ENCODE results near the gene BICRA. TPM values are rescaled to one million over a fixed set of nuclear protein-coding genes. Genes with fewer than 3 reads are reported as not detected.

Gene BICRA
- total and polyA plus RNA-seq, 9 of the 15 experiments (the other 6 are each of a cell fraction or from before 2014, with no cell fraction given) = 0.01 to 8.8 (median 1.2) TPM

DNA sequence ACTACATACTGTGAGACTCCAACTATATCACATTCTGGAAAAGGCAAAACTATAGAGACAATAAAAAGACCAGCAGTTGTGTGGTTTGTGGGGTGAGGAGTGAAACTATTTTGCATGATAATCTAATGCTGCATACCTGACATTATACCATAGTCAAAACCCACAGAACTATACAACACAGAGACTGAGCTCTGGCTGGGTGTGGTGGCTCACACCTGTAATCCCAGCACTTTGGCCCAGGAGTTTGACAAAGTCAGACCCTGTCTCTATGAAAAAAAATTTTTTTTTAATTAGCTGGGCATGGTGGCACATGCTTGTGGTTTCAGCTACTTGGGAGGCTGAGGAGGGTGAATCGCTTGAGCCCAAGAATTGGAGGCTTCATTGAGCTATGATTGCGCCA, 47.9 kb upstream of the BICRA start:
- H3K4me1 ChIP-seq (replicated peaks in 1 of 2; ENCODE audit: control insufficient read depth in 2 of 2, insufficient read depth in 2 of 2, low read length in 2 of 2) = no peaks in the 10 kb centered on the region
- H3K4me3 ChIP-seq = no peak overlapping the region
- no peaks in the 10 kb centered on the region; the same call in 1 of the 2 replicates for H4K20me1 ChIP-seq (replicated peaks; ENCODE audit: control insufficient read depth, insufficient read depth, low read length)
- H3K9me3 ChIP-seq (replicated peaks; ENCODE audit: control insufficient read depth, insufficient read depth, low read depth, low read length) = no peaks in the 10 kb centered on the region
- no peak overlapping the region for H2AFZ ChIP-seq (ENCODE audit: low read depth, low read length)
- no peak for FAIRE-seq
- no peaks in the 10 kb centered on the region for H3K9me1 ChIP-seq (ENCODE audit: control insufficient read depth, insufficient read depth, low read length)
- no peaks in the 10 kb centered on the region for H3K79me2 ChIP-seq (ENCODE audit: control insufficient read depth, insufficient read depth, low read length)
- H3K9ac ChIP-seq (ENCODE audit: insufficient read depth in 1 of 2, low read depth in 2 of 2, low read length in 2 of 2) = no peak overlapping the region
- no peak for DNase-seq (ENCODE audit: extremely low read depth in 1 of 4, low spot score in 3 of 4)
- ChIA-PET POLR2A (interaction anchor here (0.6 to 0.9 kb wide), 3 partner anchors 11 to 35 kb away, joined by 3 read pairs; no protein-coding TSS in a partner anchor), CTCF (ENCODE audit: low intra/inter-chr PET ratio) (no interaction called here)
- no peak overlapping the region for H3K27ac ChIP-seq (ENCODE audit: extremely low read depth, low read depth, low read length)
- BruUV-seq (replicated peaks) = no TSS peak
- H3K4me2 ChIP-seq (ENCODE audit: insufficient read depth, low read length) = no peak overlapping the region
- no peaks in the 10 kb centered on the region for H3K36me3 ChIP-seq (ENCODE audit: control insufficient read depth, insufficient read depth, low read length)
- no peak for ATAC-seq
- TF ChIP-seq, protein P1, sequence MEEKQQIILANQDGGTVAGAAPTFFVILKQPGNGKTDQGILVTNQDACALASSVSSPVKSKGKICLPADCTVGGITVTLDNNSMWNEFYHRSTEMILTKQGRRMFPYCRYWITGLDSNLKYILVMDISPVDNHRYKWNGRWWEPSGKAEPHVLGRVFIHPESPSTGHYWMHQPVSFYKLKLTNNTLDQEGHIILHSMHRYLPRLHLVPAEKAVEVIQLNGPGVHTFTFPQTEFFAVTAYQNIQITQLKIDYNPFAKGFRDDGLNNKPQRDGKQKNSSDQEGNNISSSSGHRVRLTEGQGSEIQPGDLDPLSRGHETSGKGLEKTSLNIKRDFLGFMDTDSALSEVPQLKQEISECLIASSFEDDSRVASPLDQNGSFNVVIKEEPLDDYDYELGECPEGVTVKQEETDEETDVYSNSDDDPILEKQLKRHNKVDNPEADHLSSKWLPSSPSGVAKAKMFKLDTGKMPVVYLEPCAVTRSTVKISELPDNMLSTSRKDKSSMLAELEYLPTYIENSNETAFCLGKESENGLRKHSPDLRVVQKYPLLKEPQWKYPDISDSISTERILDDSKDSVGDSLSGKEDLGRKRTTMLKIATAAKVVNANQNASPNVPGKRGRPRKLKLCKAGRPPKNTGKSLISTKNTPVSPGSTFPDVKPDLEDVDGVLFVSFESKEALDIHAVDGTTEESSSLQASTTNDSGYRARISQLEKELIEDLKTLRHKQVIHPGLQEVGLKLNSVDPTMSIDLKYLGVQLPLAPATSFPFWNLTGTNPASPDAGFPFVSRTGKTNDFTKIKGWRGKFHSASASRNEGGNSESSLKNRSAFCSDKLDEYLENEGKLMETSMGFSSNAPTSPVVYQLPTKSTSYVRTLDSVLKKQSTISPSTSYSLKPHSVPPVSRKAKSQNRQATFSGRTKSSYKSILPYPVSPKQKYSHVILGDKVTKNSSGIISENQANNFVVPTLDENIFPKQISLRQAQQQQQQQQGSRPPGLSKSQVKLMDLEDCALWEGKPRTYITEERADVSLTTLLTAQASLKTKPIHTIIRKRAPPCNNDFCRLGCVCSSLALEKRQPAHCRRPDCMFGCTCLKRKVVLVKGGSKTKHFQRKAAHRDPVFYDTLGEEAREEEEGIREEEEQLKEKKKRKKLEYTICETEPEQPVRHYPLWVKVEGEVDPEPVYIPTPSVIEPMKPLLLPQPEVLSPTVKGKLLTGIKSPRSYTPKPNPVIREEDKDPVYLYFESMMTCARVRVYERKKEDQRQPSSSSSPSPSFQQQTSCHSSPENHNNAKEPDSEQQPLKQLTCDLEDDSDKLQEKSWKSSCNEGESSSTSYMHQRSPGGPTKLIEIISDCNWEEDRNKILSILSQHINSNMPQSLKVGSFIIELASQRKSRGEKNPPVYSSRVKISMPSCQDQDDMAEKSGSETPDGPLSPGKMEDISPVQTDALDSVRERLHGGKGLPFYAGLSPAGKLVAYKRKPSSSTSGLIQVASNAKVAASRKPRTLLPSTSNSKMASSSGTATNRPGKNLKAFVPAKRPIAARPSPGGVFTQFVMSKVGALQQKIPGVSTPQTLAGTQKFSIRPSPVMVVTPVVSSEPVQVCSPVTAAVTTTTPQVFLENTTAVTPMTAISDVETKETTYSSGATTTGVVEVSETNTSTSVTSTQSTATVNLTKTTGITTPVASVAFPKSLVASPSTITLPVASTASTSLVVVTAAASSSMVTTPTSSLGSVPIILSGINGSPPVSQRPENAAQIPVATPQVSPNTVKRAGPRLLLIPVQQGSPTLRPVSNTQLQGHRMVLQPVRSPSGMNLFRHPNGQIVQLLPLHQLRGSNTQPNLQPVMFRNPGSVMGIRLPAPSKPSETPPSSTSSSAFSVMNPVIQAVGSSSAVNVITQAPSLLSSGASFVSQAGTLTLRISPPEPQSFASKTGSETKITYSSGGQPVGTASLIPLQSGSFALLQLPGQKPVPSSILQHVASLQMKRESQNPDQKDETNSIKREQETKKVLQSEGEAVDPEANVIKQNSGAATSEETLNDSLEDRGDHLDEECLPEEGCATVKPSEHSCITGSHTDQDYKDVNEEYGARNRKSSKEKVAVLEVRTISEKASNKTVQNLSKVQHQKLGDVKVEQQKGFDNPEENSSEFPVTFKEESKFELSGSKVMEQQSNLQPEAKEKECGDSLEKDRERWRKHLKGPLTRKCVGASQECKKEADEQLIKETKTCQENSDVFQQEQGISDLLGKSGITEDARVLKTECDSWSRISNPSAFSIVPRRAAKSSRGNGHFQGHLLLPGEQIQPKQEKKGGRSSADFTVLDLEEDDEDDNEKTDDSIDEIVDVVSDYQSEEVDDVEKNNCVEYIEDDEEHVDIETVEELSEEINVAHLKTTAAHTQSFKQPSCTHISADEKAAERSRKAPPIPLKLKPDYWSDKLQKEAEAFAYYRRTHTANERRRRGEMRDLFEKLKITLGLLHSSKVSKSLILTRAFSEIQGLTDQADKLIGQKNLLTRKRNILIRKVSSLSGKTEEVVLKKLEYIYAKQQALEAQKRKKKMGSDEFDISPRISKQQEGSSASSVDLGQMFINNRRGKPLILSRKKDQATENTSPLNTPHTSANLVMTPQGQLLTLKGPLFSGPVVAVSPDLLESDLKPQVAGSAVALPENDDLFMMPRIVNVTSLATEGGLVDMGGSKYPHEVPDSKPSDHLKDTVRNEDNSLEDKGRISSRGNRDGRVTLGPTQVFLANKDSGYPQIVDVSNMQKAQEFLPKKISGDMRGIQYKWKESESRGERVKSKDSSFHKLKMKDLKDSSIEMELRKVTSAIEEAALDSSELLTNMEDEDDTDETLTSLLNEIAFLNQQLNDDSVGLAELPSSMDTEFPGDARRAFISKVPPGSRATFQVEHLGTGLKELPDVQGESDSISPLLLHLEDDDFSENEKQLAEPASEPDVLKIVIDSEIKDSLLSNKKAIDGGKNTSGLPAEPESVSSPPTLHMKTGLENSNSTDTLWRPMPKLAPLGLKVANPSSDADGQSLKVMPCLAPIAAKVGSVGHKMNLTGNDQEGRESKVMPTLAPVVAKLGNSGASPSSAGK (IDR thresholded peaks at IDR 0.05) = no peak
- TF ChIP-seq, protein P2, sequence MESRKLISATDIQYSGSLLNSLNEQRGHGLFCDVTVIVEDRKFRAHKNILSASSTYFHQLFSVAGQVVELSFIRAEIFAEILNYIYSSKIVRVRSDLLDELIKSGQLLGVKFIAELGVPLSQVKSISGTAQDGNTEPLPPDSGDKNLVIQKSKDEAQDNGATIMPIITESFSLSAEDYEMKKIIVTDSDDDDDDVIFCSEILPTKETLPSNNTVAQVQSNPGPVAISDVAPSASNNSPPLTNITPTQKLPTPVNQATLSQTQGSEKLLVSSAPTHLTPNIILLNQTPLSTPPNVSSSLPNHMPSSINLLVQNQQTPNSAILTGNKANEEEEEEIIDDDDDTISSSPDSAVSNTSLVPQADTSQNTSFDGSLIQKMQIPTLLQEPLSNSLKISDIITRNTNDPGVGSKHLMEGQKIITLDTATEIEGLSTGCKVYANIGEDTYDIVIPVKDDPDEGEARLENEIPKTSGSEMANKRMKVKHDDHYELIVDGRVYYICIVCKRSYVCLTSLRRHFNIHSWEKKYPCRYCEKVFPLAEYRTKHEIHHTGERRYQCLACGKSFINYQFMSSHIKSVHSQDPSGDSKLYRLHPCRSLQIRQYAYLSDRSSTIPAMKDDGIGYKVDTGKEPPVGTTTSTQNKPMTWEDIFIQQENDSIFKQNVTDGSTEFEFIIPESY (CRISPR knock-in tag; IDR thresholded peaks at IDR 0.05) = no peak
- TF ChIP-seq ZNF316 (IDR thresholded peaks at IDR 0.05) = no peak
- 32% methylated on average over 2 of the region's 2 CpGs for WGBS (ENCODE audit: insufficient coverage, low coverage, missing lambda C conversion rate)
- intact Hi-C loops (cut with micrococcal nuclease) (no loop called here), in situ Hi-C loops (cut with MboI) (no loop called here)
- peaks cover 4 to 14% of the 10 kb centered on the region in 2 experiments; a peak in 4 of 5 replicates for H3K27me3 ChIP-seq (ENCODE audit: control insufficient read depth in 2 of 2, insufficient read depth in 2 of 2, low read length in 2 of 2)

All from K562 (cell line).